DND-41 (cell line): Measurements from ENCODE around the gene SYDE2.
"Not testable (repeated sequence)": the region's sequence is repeated elsewhere in the genome, so short reads cannot be mapped to it uniquely, and the experiment has no call there.

Experiments used
- ATAC-seq: fragments of 200-7000 bp; cut with Tn5 transposase; 3 replicates; pipeline ENCODE4 v1.9.1; 2021; ENCODE audit warnings: low read depth; ENCODE audit not compliant: insufficient read depth
- DNase-seq: peaks from one replicate; pipeline ENCODE4 v3.0.0-alpha.2; 2020
- H2AFZ ChIP-seq: 2 replicates; pipeline ENCODE4 v1.6.0; 2012; ENCODE audit warnings: low read depth, low read length
- H3K27ac ChIP-seq: 2 replicates; pipeline ENCODE4 v1.5.1; 2012; ENCODE audit warnings: low read length, inconsistent platforms
- H3K27me3 ChIP-seq: fragments of 200-600 bp; sonication (generic); 2 replicates; pipeline ENCODE4 v1.6.0; 2012; ENCODE audit warnings: low read length, mild to moderate bottlenecking, inconsistent platforms; ENCODE audit not compliant: insufficient read depth, poor library complexity
- H3K36me3 ChIP-seq: 2 replicates; pipeline ENCODE4 v1.5.1; 2012; ENCODE audit warnings: low read length, inconsistent platforms; ENCODE audit not compliant: insufficient read depth
- H3K4me1 ChIP-seq: 2 replicates; pipeline ENCODE4 v1.5.1; 2012; ENCODE audit warnings: mild to moderate bottlenecking, low read length; ENCODE audit not compliant: insufficient read depth
- H3K4me2 ChIP-seq: 2 replicates; pipeline ENCODE4 v1.6.0; 2012; ENCODE audit warnings: mild to moderate bottlenecking, moderate library complexity, low read length, inconsistent platforms; ENCODE audit not compliant: insufficient read depth
- H3K4me3 ChIP-seq, 2 experiments: fragments of 200-600 bp in 1 of 2; shearing (Covaris generic) in 1 of 2; 2 replicates each; pipeline ENCODE4 v1.5.1; 2012 to 2016; ENCODE audit warnings: inconsistent platforms in 2 of 2, low read length in 2 of 2, mild to moderate bottlenecking in 2 of 2, low read depth in 1 of 2, moderate library complexity in 1 of 2
- H3K79me2 ChIP-seq: 2 replicates; pipeline ENCODE4 v1.6.0; 2012; ENCODE audit warnings: low read length, inconsistent platforms; ENCODE audit not compliant: insufficient read depth
- H3K9ac ChIP-seq: 2 replicates; pipeline ENCODE4 v1.6.0; 2012; ENCODE audit warnings: low read depth, mild to moderate bottlenecking, inconsistent platforms, low read length, moderate library complexity
- H3K9me3 ChIP-seq: 2 replicates; pipeline ENCODE4 v1.5.1; 2012; ENCODE audit warnings: low read length, moderate library complexity, mild to moderate bottlenecking, inconsistent platforms; ENCODE audit not compliant: insufficient read depth, severe bottlenecking
- H4K20me1 ChIP-seq: 2 replicates; pipeline ENCODE4 v1.6.0; 2012; ENCODE audit warnings: low read length; ENCODE audit not compliant: insufficient read depth
- CTCF ChIP-seq: IDR thresholded peaks from 2 replicates; pipeline ENCODE4 v1.5.1; 2012; ENCODE audit warnings: borderline replicate concordance, low read length, moderate library complexity, mild to moderate bottlenecking; ENCODE audit not compliant: poor library complexity, severe bottlenecking; ENCODE audit errors: extremely low read depth
- EZH2 ChIP-seq: IDR thresholded peaks from 3 replicates; pipeline ENCODE4 v1.6.1; 2012; ENCODE audit warnings: borderline replicate concordance, low read depth, mild to moderate bottlenecking, moderate library complexity, low read length, inconsistent platforms; ENCODE audit not compliant: severe bottlenecking

Gene SYDE2

GRCh38 chr1:85142753-85143152 is 58.1 kb downstream of the SYDE2 start:
- H2AFZ ChIP-seq = no peak overlapping the region
- no peaks in the 10 kb centered on the region for H3K79me2 ChIP-seq
- no peaks in the 10 kb centered on the region for H4K20me1 ChIP-seq
- no peaks in the 10 kb centered on the region for H3K36me3 ChIP-seq
- TF ChIP-seq CTCF (no peak), EZH2 (no peak)
- H3K9me3 ChIP-seq = no peaks in the 10 kb centered on the region
- no peak overlapping the region for H3K9ac ChIP-seq
- no peaks in the 10 kb centered on the region for H3K4me1 ChIP-seq
- ATAC-seq = no peak
- H3K27me3 ChIP-seq = no peaks in the 10 kb centered on the region
- DNase-seq = no peak
- H3K4me3 ChIP-seq = no peak overlapping the region
- no peak overlapping the region for H3K4me2 ChIP-seq
- no peak overlapping the region for H3K27ac ChIP-seq

GRCh38 chr1:85138439-85138838 is 62.4 kb downstream of the SYDE2 start:
- H3K27me3 ChIP-seq, H4K20me1 ChIP-seq, ATAC-seq, H3K4me2 ChIP-seq, H3K79me2 ChIP-seq, DNase-seq, H3K27ac ChIP-seq, H3K4me1 ChIP-seq, H3K9ac ChIP-seq, H3K36me3 ChIP-seq, H3K9me3 ChIP-seq, H3K4me3 ChIP-seq, H2AFZ ChIP-seq: not testable (repeated sequence)

GRCh38 chr1:85137660-85138059 is 63.2 kb downstream of the SYDE2 start:
- Histone ChIP-seq H3K79me2 (no peaks in the 10 kb centered on the region), H4K20me1 (no peaks in the 10 kb centered on the region), H3K9me3 (no peaks in the 10 kb centered on the region), H3K4me3 (no peak overlapping the region), H3K27me3 (no peaks in the 10 kb centered on the region), H3K4me1 (no peaks in the 10 kb centered on the region), H3K9ac (no peak overlapping the region), H3K27ac (no peak overlapping the region), H2AFZ (no peak overlapping the region), H3K36me3 (no peaks in the 10 kb centered on the region), H3K4me2 (no peak overlapping the region)
- DNase-seq (no peak), ATAC-seq (no peak)
- TF ChIP-seq CTCF = no peak
- no peak for TF ChIP-seq EZH2

GRCh38 chr1:85135392-85135798 is 65.4 kb downstream of the SYDE2 start:
- H4K20me1 ChIP-seq = no peaks in the 10 kb centered on the region
- H3K4me2 ChIP-seq = no peak overlapping the region
- no peak overlapping the region for H3K4me3 ChIP-seq
- no peak overlapping the region for H3K27ac ChIP-seq
- no peak for TF ChIP-seq CTCF
- no peak for TF ChIP-seq EZH2
- DNase-seq (no peak), ATAC-seq (no peak)
- H3K36me3 ChIP-seq = no peaks in the 10 kb centered on the region
- H3K27me3 ChIP-seq = no peaks in the 10 kb centered on the region
- H3K79me2 ChIP-seq = no peaks in the 10 kb centered on the region
- H3K4me1 ChIP-seq = no peaks in the 10 kb centered on the region
- no peaks in the 10 kb centered on the region for H3K9me3 ChIP-seq
- no peak overlapping the region for H2AFZ ChIP-seq
- no peak overlapping the region for H3K9ac ChIP-seq
